Smooth muscle cell (in vitro differentiated cells): ENCODE measurements around the gene C1orf74. TPM values are rescaled to one million over a fixed set of nuclear protein-coding genes. Genes with fewer than 3 reads are reported as not detected.

Experiments
- DNase-seq: peaks from one replicate; lab custom pipeline; 2025; ENCODE audit not compliant: unreplicated experiment; lab: John Stamatoyannopoulos, UW
- H2AFZ ChIP-seq: fragments of 200-600 bp; sonication (generic); 2 replicates; pipeline ENCODE4 v1.6.0; 2016; ENCODE audit warnings: antibody characterized with exemption, low read depth, mild to moderate bottlenecking
- H3F3A ChIP-seq: fragments of 200-600 bp; sonication (generic); 2 replicates; pipeline ENCODE4 v1.6.0; 2017; ENCODE audit warnings: antibody characterized with exemption, low read depth
- H3K27ac ChIP-seq: fragments of 200-600 bp; sonication (generic); 2 replicates; pipeline ENCODE4 v1.5.1; 2016; ENCODE audit warnings: low read depth, mild to moderate bottlenecking
- H3K27me3 ChIP-seq: fragments of 200-600 bp; sonication (generic); 2 replicates; pipeline ENCODE4 v1.6.1; 2016; ENCODE audit warnings: low read depth, mild to moderate bottlenecking
- H3K36me3 ChIP-seq: fragments of 200-600 bp; sonication (generic); 2 replicates; pipeline ENCODE4 v1.5.1; 2016; ENCODE audit warnings: low read depth
- H3K4me1 ChIP-seq: fragments of 200-600 bp; sonication (generic); 2 replicates; pipeline ENCODE4 v1.5.1; 2016; ENCODE audit warnings: low read depth
- H3K4me2 ChIP-seq: fragments of 200-600 bp; sonication (generic); 2 replicates; pipeline ENCODE4 v1.6.0; 2016; ENCODE audit warnings: mild to moderate bottlenecking
- H3K4me3 ChIP-seq: fragments of 200-600 bp; sonication (generic); 2 replicates; pipeline ENCODE4 v1.5.1; 2016; ENCODE audit warnings: mild to moderate bottlenecking
- H3K79me2 ChIP-seq: fragments of 200-600 bp; sonication (generic); 2 replicates; pipeline ENCODE4 v1.6.0; 2016; ENCODE audit warnings: low read depth, mild to moderate bottlenecking
- H3K9ac ChIP-seq: fragments of 200-600 bp; sonication (generic); 2 replicates; pipeline ENCODE4 v1.6.0; 2016; ENCODE audit warnings: low read depth
- H3K9me3 ChIP-seq: fragments of 200-600 bp; sonication (generic); replicated peaks from 2 replicates; pipeline ENCODE4 v1.5.1; 2016; ENCODE audit warnings: low read depth
- H4K20me1 ChIP-seq: fragments of 200-600 bp; sonication (generic); 2 replicates; pipeline ENCODE4 v1.6.0; 2016; ENCODE audit warnings: low read depth
- whole genome bisulfite sequencing: methylation state at CpG from one replicate; pipeline ENCODE4 v1.1.7; 2016; ENCODE audit warnings: low lambda C conversion rate; 5-methylcytosine and 5-hydroxymethylcytosine counted together
- polyA plus RNA-seq: library from polyadenylated mRNA; unstranded; fragments of >200 nt; fragmentation: Nextera tagmentation; extraction: Ambion mirVana; gene quantifications from 2 replicates; pipeline ENCODE4 v1.2.1, GENCODE V29; 2016
- total RNA-seq: library from RNA; depleted of rRNA; stranded (reverse); fragments of >200 nt; gene quantifications from 2 replicates; pipeline ENCODE4 v1.2.3, GENCODE V29; 2014
- TF ChIP-seq, protein P1 (sequence below): fragments of 200-600 bp; sonication (generic); IDR thresholded peaks from 2 replicates; pipeline ENCODE4 v1.5.1; 2017; ENCODE audit warnings: borderline replicate concordance, mild to moderate bottlenecking, antibody characterized with exemption; ENCODE audit not compliant: insufficient read depth, poor library complexity, severe bottlenecking

Gene C1orf74
- total and polyA plus RNA-seq, 2 experiments from 2014 or later: 1.0 to 5.0 TPM

DNA sequence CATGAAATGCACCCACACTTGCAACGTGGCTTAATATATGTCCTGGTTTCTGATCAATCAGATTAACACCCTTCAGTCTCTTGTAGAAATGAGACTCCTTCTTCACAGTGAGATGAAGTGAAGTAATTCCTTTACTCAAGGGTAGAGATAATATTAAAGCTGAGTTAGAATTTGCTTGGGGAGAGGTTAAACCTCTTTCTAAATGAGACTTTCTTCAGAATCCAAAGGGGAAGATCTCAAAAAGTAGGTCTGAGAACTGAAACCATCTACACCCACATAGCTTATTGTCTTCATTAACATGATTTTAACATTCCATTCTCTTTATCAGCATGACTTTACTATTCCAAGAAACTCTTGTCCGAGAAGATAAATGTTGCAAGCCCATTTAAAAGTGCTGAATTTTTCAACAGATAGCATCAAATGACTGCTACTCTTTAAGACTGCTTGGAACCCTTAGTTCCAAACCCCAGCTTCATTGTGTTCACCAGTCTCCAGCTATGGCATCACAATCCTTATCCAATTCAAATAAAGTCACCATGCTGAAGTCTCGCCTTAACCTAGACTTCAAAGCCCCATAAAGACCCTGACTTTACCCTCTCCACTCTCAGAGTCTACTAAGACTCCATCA is 47.8 kb downstream of the C1orf74 start:
- Histone ChIP-seq H3K4me2 (no peak overlapping the region), H3K9ac (no peak overlapping the region), H3K9me3 (no peaks in the 10 kb centered on the region), H2AFZ (no peak overlapping the region), H3K79me2 (no peaks in the 10 kb centered on the region), H3K4me1 (no peaks in the 10 kb centered on the region), H3K36me3 (no peaks in the 10 kb centered on the region), H3F3A (no peaks in the 10 kb centered on the region), H4K20me1 (no peaks in the 10 kb centered on the region), H3K27me3 (no peaks in the 10 kb centered on the region), H3K27ac (no peak overlapping the region), H3K4me3 (no peak overlapping the region)
- DNase-seq: no peak
- WGBS: 70% methylated on average over 3 of the region's 3 CpGs
- TF ChIP-seq, protein P1, sequence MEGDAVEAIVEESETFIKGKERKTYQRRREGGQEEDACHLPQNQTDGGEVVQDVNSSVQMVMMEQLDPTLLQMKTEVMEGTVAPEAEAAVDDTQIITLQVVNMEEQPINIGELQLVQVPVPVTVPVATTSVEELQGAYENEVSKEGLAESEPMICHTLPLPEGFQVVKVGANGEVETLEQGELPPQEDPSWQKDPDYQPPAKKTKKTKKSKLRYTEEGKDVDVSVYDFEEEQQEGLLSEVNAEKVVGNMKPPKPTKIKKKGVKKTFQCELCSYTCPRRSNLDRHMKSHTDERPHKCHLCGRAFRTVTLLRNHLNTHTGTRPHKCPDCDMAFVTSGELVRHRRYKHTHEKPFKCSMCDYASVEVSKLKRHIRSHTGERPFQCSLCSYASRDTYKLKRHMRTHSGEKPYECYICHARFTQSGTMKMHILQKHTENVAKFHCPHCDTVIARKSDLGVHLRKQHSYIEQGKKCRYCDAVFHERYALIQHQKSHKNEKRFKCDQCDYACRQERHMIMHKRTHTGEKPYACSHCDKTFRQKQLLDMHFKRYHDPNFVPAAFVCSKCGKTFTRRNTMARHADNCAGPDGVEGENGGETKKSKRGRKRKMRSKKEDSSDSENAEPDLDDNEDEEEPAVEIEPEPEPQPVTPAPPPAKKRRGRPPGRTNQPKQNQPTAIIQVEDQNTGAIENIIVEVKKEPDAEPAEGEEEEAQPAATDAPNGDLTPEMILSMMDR: no peak

DNA sequence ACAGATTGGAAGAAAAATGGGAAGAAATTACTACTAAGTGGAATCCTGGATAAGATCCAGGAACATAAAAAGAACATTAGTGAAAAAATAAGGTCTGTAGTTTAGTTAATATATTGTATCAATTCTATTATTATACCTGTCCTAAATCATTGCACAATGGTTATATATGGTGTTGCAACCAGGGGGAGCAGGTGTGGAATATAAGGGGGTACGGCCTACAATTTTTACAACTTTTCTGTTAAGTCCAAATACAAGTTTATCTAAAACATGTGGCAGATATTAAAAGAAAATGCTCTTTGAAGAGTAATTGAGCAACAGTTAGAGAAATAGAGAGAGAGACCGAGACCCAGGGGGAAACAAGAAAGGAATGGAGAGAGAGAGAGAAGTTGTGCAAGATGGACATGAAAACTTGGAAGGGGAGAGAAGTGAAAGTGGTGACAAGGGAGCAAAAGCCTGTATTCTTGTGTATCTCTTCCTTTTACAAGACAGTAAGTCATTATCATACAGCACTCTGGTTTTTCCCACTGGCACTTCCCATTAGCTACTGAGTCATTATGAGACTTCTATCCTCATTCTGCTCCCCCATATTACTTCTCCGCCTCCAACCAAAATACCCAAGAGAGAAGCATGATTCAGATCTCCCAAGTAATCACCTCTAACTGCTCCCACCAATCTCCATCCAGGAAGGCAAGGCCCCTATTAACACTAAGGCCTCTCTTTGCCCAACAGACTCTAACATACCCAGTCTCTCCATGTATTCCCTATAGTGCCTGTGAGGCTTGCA is 50.8 kb downstream of the C1orf74 start:
- Histone ChIP-seq H3K4me1 (no peaks in the 10 kb centered on the region), H3K9ac (no peak overlapping the region), H3K27ac (no peak overlapping the region), H3F3A (no peaks in the 10 kb centered on the region), H3K4me3 (no peak overlapping the region), H3K27me3 (peaks cover 6% of the 10 kb centered on the region), H2AFZ (no peak overlapping the region), H3K36me3 (no peaks in the 10 kb centered on the region), H3K9me3 (no peaks in the 10 kb centered on the region), H3K4me2 (no peak overlapping the region), H4K20me1 (no peaks in the 10 kb centered on the region), H3K79me2 (no peaks in the 10 kb centered on the region)
- TF ChIP-seq, protein P1: no peak
- DNase-seq: no peak
- 83% methylated on average over 3 of the region's 3 CpGs for WGBS

DNA sequence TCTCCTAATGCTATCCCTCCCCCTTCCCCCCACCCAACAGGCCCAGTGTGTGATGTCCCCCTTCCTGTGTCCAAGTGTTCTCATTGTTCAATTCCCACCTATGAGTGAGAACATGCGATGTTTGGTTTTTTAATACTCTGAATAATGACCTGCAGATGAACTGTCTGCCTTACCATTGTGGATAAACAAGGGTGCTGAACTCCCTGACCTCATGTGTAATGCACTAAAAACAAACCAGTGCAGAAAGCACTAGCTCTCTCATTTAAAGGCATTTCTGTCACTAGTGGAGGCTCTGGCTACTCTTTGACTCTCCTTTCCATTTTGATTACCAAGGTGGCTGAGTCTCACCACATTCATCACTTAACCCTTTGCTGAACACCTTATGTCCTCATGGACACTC is 51.6 kb downstream of the C1orf74 start:
- Histone ChIP-seq H3K4me1 (no peaks in the 10 kb centered on the region), H3K36me3 (no peaks in the 10 kb centered on the region), H3F3A (no peaks in the 10 kb centered on the region), H3K4me3 (no peak overlapping the region), H4K20me1 (no peaks in the 10 kb centered on the region), H3K9ac (no peak overlapping the region), H3K27me3 (peaks cover 6% of the 10 kb centered on the region), H2AFZ (no peak overlapping the region), H3K4me2 (no peak overlapping the region), H3K27ac (no peak overlapping the region), H3K9me3 (no peaks in the 10 kb centered on the region), H3K79me2 (no peaks in the 10 kb centered on the region)
- 95% methylated on average over 1 of the region's 1 CpG for WGBS
- DNase-seq: no peak
- TF ChIP-seq, protein P1: no peak
